Stimulated activated CD4-positive, alpha-beta T cell treated with anti-CD3 and anti-CD28 coated beads, Interleukin-2, amount 100 ng/mL, for 48 hours (primary cell): ENCODE results near the gene THAP3.
A peak's percentile ranks its signal among the peaks of the same experiment; 100 is the strongest.

Source experiments
- DNase-seq, 2 donors: peaks; one replicate each; pipeline ENCODE4 v3.0.0-alpha.2; 2020

Gene THAP3

DNA sequence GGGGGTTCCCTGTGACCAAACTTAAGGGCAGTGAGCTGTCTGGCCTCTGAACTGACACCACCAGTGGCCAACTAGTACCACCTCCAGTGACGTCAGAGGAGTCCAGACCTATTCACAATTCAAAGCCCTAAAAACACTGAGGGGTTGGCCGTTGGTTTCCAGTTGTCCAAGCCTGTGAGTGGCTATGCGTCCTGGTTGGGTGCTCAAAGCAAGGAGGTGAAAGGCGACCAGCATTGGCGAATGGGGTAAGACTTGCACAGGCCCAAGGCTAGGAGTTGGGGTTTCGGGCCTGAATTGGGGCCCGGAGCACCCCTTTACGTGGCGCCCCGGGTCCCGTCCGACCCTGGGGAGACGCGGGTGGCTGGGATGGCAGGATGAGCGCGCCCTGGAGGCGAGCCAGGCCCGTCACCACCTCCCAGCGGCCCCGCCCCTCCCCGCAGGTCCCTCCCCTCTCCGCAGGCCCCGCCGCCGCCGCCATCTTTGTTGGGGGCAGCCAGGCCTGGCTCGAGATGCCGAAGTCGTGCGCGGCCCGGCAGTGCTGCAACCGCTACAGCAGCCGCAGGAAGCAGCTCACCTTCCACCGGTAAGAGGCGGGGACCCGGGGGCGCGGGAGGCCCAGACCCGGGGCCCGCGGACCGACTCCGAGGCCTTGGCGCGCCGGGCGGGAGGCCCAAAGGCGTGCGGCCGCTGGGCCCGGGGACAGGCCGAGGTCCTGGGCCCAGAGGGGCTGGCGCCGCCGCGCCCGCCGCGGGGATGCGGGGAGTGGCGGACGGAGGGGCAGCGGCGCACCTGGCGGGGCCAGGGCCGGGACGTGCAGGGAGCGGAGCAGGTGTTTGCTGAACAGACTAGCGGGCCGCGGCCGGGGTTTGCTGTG, at the start of gene THAP3:
Gene THAP3 (plus strand): TSS at position 159 of the 874 bp plus-strand sequence. CDS start 351 bp downstream, at position 510.
- peak; percentile 86 to 88 for DNase-seq

DNA sequence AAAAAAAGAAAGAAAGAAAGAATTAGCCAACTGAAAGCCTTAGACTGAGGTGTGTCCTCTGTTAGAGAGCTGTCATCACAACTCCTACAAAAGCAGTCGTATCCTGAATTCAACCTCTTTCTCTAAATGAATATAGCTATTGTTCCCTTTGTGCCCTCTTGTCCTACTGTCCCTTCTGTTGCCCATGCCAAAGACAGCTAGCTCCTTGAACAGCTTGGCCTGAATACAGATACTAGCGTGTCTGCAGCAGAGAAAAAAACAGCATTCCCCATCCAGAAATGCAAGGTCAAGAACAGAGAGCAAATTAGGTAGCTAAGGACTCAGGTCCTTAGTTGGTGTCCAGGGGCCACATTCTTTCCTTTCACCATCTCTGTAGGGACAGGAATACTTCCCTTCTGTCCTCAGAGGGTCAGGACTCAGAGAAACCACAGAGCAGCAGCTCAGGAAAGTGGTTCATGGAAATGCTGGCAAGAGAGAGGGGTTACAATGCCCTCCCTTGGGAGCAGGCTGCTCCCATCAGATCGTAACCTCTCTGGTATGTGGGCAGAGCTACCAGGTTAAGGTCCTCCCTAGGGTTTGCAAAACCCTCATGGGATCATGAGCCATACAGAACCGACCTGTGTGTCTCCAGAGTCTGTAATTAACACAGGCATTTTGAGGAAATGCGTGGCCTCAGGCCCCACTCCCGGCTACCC, 46.7 kb upstream of the THAP3 start:
- no peak for DNase-seq

DNA sequence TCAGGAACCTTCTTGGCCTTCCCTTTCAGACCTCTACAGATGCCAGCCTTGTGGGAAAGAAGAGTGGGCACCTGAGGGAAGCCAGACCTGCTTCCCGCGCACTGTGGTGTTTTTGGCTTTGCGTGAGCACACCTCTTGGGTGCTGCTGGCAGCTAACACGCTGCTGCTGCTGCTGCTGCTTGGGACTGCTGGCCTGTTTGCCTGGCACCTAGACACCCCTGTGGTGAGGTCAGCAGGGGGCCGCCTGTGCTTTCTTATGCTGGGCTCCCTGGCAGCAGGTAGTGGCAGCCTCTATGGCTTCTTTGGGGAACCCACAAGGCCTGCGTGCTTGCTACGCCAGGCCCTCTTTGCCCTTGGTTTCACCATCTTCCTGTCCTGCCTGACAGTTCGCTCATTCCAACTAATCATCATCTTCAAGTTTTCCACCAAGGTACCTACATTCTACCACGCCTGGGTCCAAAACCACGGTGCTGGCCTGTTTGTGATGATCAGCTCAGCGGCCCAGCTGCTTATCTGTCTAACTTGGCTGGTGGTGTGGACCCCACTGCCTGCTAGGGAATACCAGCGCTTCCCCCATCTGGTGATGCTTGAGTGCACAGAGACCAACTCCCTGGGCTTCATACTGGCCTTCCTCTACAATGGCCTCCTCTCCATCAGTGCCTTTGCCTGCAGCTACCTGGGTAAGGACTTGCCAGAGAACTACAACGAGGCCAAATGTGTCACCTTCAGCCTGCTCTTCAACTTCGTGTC, 45.9 kb upstream of the THAP3 start:
- no peak for DNase-seq

GRCh38 chr1:6579374-6580118, 45.1 kb upstream of the THAP3 start, which contains the start of gene ZBTB48:
Gene ZBTB48, plus strand, starts transcription at chr1:6579994. Its CDS starts 616 bp downstream, at chr1:6580610.
- DNase-seq = peak; percentile 95

DNA sequence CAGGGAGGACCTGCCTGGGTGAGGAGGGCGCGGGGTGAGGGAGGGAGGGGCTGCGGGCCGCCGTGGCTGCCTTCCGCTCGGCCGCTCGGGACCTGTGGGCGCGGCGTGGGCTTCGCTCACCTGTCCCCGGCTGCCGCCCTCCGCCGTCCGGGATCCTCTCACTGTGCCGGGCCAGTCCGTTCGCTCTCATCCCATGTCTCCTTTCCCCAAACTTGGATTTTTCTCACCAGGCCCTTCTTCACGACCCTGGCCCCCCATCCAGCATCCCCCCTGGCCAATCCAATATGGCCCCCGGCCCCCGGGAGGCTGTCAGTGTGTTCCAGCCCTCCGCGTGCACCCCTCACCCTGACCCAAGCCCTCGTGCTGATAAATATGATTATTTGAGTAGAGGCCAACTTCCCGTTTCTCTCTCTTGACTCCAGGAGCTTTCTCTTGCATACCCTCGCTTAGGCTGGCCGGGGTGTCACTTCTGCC, 44.5 kb upstream of the THAP3 start:
- DNase-seq = no peak

- no peak for DNase-seq
Measured at GRCh38 chr1:6580593-6581409, 43.9 kb upstream of the THAP3 start.

- DNase-seq = no peak
Measured at GRCh38 chr1:6581561-6582305, 42.9 kb upstream of the THAP3 start.

DNA sequence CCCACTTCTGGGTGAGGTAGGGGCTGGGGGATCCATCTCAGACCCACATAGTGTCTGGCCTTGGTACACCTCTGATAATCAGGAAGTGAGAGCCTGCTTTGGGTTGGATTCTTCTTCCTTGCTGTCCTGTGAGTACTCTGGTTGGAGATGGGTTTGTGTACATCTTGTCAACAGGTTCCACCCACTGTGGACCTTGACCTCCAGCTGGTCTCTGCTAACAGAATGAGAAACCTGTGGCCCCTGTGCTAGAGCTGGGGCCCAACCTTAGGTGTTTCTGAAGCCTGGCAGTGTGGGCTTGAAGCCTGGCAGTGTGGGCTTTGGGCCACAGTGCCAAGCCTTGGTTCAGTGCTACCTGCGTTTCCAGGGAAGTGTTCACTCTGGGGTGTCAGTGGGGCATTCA, 42.3 kb upstream of the THAP3 start:
- DNase-seq = no peak

DNA sequence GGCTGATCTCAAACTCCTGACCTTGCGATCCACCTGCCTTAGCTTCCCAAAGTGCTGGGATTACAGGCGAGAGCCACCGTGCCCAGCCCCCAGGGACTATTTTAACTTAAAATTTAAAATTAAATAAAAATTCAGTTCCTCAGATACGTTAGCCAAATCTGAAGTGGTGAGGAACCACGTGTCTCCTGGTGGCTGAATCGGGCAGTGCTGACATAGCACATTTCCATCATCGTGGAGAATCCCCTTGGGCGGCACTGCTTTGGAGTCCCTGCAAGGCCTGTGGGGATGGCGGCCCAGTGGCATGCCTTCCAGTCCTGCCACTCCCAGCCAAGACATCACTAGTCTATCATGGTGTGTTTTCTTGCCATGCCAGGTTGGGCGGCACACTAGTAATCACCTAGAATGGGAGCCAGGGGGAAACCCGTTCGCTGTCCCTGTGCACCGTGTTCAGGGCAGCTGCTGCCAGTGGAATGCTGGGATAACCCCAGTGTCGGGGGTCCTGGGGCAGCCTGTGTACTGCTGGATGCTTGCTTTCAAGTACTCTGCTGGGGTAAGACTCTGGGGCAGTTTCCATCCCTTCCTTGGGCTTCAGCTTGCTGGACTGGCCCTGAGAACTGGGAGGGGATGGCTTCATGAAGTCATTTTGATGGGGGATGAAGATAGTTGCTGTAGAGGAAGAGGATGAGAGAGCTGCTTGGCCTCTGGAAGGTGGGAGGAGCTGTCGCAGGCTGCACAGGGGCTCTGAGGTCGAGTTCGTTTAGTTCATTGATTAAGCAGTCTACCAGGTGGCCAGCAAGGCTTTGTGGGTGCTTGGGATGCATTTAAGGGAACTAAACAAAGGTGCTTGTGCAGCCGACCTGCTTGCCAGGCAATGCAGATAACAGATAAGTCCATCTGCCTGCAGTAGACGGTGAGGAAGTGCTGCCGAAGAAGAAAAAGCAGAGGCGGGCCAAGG, 40.3 kb upstream of the THAP3 start:
- DNase-seq = no peak

DNA sequence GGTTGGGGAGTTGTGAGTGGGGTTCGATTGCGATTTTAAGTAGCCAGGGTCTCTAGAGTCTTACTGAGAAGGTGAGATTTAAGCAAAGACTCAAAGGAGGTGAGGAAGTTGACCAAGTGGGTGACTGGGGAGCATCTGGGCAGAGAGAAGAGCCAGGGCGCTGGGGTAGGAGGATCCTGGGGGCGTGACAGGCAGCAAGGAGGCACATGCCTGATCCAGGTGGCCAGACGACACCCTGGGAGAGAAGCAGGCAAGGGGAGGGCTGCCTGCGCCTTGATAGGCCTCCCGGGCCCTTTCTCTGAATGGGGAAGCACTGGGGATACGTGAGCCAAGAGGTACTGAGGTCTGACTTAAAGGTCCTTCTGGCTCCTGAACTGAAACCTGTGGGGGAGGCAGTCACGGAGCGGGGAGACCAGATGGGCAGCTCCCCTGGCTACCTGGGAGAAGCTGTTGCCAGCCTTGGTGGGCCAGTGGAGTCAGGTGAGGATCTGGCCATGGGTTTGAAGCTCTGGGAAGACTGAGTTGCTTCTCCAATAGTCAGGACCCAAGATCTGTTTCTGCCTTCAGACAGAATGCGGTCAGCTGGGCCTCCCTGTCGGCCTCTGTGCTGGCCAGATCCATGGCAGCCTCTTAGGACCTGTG, 39.5 kb upstream of the THAP3 start:
- DNase-seq = no peak

GRCh38 chr1:6585841-6586240, 38.8 kb upstream of the THAP3 start:
- DNase-seq = no peak

DNA sequence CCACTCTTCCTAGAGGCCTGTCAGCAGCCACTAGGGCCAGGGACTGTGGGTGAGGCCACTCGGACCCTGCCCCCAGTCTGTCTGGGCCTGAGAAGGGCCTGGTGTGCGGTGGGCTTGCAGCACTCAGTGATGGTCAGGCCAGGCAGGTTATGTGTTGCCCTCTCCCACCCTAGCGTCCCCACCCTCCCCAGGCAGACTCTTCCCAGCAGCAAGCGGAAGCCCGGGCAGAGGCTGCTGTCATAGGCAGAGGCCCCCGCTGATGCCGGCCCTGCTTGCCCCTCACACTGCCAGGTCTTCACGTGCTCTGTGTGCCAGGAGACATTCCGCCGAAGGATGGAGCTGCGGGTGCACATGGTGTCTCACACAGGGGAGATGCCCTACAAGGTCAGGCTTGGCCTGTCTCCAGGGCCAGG, 38.3 kb upstream of the THAP3 start:
- no peak for DNase-seq

GRCh38 chr1:6587261-6588005, 37.2 kb upstream of the THAP3 start:
- DNase-seq = no peak

- DNase-seq = no peak
Measured at GRCh38 chr1:6588128-6588892, 36.4 kb upstream of the THAP3 start.

GRCh38 chr1:6588893-6589520, 35.7 kb upstream of the THAP3 start:
- DNase-seq = no peak

DNA sequence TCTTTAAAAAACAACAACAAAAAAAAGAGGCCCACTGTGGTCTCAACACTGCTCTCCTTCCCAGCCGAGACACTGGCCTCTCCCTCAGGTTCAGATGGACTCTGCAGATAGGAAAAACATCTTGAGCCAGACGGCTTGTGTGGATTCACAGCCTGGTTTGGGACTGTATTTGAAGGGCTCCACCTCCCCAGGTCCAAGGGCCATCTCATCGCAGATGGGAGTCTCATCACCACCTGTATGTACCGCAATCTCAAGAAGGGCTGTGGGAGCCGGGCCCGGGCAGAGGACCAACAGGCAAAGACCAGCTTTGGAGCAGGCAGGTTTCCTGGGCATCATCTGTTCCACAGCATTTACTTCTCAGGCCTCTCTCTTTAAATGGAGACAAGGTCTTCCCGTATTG, 34.6 kb upstream of the THAP3 start:
- no peak for DNase-seq

- DNase-seq = no peak
Measured at GRCh38 chr1:6591222-6591621, 33.4 kb upstream of the THAP3 start.
